Glomerular visceral epithelial cell (primary cell): ENCODE measurements around the gene CAMSAP1.
A peak's percentile ranks its signal among the peaks of the same experiment; 100 is the strongest.

Experiments
- DNase-seq: peaks from one replicate; pipeline ENCODE4 v3.0.0-alpha.2; 2016; ENCODE audit errors: extremely low spot score

Gene CAMSAP1

GRCh38 chr9:135815413-135815812 is 91.9 kb downstream of the CAMSAP1 start:
- DNase-seq = no peak

DNA sequence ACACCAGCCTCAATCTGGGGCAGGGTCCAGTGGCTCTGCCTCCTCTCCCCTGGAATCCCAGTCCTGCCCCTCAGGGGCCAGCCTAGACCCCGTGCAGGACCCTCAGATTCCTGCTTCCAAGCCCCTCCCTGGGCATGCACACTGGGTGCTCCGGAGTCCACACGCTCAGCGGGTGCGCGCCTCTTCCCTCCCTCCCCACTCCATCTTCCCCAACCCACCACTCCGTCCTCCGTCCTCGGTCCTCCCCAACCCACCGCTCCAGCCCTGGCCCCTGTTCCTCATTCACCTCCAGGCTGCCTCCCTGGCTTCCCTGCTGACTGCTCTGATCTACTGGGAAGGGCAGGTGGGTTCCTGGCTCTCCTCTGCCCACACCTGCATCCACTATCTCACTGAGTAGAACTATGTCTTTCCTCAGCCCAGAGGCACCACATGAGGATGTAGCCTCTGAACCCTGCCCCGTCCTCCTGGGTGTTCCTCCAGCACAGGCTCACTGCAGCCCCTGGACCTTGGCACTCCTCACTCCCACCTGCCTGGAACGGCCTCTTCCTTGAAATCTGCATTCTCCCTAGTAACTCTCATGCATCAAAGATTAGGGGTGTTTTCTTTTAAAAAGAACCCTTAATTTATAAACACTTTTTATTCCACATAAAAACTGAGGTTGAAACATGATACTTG is 92.8 kb downstream of the CAMSAP1 start:
- DNase-seq = no peak

DNA sequence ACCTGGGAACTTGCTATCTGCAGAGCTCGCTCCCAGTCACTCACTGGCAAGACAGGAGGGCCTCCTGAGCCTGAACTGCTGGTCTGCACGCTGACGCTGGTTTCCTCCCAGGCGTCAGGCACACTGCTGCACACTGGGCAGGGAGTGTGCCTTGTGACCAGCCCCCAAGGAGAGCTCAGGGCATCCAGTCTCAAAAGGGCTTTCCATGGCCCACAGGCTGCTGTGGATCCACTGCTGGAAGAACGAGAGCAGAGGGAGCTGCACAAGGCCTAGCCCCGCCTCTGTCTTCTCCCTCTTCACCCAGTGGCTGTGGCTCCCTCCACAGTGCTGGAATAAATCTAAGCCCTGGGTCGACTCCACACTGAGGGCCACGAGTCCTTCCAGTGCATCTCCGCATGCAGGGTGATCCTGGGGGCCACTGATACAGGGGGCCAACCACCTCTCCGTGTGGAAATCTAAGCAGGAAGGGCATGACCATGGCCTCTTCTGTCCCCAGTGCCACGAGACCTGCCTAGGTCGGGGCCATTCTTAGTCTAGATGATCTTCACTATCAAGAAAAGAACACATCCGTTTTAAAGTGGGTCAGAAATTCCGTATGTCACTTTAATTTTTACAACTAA is 93.6 kb downstream of the CAMSAP1 start:
- DNase-seq = no peak

DNA sequence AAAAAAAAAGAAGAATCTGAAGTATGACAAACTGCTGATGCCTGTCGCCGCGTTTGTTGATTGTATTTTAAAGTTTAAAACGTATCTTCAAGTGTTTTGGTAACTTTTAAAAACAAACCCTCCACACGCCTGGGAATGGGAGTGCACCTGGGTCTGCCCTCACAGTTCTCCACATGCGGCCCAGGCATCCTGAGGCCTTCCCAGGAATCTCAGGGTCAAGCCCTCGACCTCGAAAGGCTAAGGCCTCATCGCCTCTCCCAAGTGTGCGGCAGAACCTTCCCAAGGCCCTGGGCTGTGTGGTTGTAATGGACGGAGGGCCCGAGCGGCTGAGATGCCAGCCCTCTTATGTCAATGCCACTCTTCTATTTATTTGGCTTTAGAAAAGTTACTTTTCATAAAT is 94.4 kb downstream of the CAMSAP1 start:
- DNase-seq = no peak

- no peak for DNase-seq
Observed at GRCh38 chr9:135811801-135812200, 95.5 kb downstream of the CAMSAP1 start.

DNA sequence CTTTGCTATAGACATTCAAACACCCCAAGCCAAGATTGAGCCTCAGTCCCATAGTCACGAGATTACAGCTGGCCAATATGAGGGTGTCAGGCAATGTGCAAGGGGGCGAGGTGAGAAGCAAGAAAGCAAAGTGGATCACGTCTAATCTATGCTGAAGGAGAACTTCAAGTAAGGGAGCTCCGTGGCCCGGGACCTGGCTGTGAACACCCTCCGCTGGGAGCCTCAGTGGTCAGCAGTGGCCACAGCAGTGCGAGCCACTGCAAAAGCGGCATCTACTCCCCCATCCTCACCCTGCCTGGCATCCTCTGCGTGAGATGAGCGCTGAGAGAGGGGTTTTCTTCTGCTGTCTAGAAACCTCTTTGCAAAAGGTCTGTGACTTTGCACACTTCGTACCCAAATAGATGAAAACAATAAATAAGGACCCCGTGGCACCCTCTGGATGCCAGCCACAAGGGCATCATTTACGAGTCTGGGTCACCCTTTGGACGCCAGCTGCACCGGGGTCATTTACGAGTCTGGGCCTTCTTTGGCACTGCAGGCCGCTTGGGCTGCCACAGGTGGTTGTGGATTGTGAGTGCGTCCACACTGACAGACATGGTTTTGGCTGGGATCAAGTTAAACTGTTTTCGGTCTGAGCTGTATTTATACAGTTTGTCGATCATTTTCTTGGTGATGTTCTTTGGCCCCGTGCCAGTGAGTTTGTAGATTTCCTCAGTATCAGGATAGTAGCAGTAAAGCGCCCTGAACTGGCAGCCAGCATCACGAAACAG is 96.4 kb downstream of the CAMSAP1 start:
- DNase-seq = no peak

DNA sequence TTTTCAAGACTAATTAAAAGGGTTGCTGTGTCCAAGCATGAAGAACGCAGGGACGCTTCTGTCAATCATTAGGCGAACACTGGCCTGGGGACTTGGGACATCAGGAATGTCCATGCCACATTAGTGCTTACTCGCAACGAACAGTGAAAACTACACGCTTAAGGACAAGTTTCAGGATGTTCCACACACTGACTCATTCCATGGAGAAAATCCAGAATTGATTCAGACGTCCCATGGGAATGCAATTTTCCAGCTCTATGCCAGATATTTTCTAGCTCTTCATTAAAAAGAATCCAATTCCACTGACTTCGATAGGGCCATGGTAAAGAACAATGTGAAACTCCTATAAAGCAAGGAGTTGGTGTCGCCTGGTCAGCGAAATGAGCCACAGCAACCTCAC is 98.2 kb downstream of the CAMSAP1 start:
- no peak for DNase-seq

GRCh38 chr9:135805422-135806022 is 101.8 kb downstream of the CAMSAP1 start:
- DNase-seq = no peak

- DNase-seq = no peak
Observed at GRCh38 chr9:135804581-135805421, 102.5 kb downstream of the CAMSAP1 start.

GRCh38 chr9:135803441-135803840 is 103.9 kb downstream of the CAMSAP1 start:
- no peak for DNase-seq

GRCh38 chr9:135802876-135803419 is 104.4 kb downstream of the CAMSAP1 start:
- DNase-seq = no peak

GRCh38 chr9:135801070-135801469 is 106.3 kb downstream of the CAMSAP1 start:
- DNase-seq = no peak

GRCh38 chr9:135799261-135799660 is 108.1 kb downstream of the CAMSAP1 start:
- DNase-seq = no peak

DNA sequence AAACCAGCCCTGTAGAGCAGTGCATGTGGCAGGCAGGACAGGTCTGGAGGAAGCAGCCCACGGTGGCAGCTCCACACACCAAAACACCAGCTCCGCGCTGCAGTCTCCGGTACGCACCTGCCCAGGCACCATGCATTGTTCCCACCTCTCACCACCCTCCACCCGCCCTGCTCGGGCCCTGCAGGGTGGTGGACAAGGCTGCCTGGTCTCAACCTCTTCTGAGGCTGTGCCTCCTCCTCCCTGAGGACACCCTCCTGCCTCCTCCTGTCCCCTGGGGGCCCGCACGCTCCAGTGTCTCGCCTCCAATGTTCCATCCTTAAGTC is 109.1 kb downstream of the CAMSAP1 start:
- DNase-seq = no peak

- peak; percentile 30 for DNase-seq
Observed at GRCh38 chr9:135797507-135798262, 109.7 kb downstream of the CAMSAP1 start.

GRCh38 chr9:135796784-135797485 is 110.4 kb downstream of the CAMSAP1 start:
- DNase-seq = no peak

DNA sequence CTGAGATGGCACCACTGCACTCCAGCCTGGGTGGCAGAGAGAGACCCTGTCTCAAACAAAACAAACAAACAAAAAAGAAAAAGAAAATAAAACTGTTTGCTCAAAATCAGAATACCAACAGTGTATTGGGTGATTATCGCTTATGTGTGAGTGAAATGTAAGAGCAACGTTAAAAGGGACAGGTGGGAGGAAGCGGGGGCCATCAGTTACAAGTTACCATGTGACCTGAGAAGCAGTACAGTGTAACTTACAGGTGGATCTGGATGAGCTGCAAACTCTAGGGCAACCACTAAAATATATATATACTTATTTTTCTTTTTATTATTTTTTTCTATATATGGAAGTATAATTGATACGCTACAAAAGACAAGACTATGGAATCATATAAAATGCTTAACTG is 112.0 kb downstream of the CAMSAP1 start:
- DNase-seq = no peak

GRCh38 chr9:135794361-135794885 is 112.9 kb downstream of the CAMSAP1 start:
- DNase-seq = no peak

- no peak for DNase-seq
Observed at GRCh38 chr9:135794057-135794335, 113.3 kb downstream of the CAMSAP1 start.
